NB4 (cell line): Measurements from ENCODE around the gene WNT10A.

Experiments used
- POLR2A ChIP-seq: IDR thresholded peaks from 2 replicates; pipeline ENCODE4 v1.6.1; 2011; ENCODE audit warnings: mild to moderate bottlenecking; ENCODE audit not compliant: insufficient read length; ENCODE audit errors: extremely low read depth
- TF ChIP-seq, protein P1 (sequence below): IDR thresholded peaks from one replicate; pipeline ENCODE4 v1.5.1; 2012; ENCODE audit warnings: low read depth, low read length
- TF ChIP-seq, protein P2 (sequence below): IDR thresholded peaks from 2 replicates; pipeline ENCODE4 v1.6.1; 2011; ENCODE audit warnings: low read depth, low read length

DNA sequence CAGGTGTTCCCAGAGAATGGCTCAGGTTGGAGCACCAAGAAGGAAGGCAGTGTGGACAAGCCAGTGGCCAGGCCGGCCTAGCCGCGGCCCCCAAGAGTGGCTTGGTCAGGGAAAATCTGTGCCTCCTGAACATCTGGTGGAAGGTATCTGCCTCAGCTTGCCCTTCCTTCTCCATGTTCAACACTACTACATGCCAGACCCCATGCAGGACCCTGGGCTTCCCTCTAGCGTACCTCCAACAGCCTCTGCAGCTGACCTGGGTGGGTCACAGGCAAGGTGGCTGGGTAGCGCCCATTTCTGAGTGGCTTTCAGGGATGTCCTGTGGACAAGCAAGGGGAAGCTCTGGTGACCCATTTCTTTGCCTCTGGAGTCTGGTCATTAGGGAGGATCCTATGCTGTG lies 7.7 kb downstream of the WNT10A start:
- TF ChIP-seq POLR2A, result no peak
- TF ChIP-seq, protein P1, sequence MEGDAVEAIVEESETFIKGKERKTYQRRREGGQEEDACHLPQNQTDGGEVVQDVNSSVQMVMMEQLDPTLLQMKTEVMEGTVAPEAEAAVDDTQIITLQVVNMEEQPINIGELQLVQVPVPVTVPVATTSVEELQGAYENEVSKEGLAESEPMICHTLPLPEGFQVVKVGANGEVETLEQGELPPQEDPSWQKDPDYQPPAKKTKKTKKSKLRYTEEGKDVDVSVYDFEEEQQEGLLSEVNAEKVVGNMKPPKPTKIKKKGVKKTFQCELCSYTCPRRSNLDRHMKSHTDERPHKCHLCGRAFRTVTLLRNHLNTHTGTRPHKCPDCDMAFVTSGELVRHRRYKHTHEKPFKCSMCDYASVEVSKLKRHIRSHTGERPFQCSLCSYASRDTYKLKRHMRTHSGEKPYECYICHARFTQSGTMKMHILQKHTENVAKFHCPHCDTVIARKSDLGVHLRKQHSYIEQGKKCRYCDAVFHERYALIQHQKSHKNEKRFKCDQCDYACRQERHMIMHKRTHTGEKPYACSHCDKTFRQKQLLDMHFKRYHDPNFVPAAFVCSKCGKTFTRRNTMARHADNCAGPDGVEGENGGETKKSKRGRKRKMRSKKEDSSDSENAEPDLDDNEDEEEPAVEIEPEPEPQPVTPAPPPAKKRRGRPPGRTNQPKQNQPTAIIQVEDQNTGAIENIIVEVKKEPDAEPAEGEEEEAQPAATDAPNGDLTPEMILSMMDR, result no peak
- TF ChIP-seq, protein P2, sequence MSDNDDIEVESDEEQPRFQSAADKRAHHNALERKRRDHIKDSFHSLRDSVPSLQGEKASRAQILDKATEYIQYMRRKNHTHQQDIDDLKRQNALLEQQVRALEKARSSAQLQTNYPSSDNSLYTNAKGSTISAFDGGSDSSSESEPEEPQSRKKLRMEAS, result no peak
